Mesenchymal stem cell (in vitro differentiated cells and primary cell): ENCODE measurements around the gene LEF1.

Source experiments
- DNase-seq: peaks from one replicate; pipeline ENCODE4 v3.0.0-alpha.2; 2013
- H2AFZ ChIP-seq: one replicate; pipeline ENCODE4 v1.6.1; 2013; ENCODE audit warnings: low read depth, mild to moderate bottlenecking, control low read depth, inconsistent platforms, low read length, moderate library complexity
- H2AK5ac ChIP-seq: 2 replicates; pipeline ENCODE4 v1.6.1; 2013; ENCODE audit warnings: low read length, moderate library complexity, mild to moderate bottlenecking, inconsistent platforms; ENCODE audit not compliant: severe bottlenecking
- H2BK120ac ChIP-seq: one replicate; pipeline ENCODE4 v1.6.1; 2013; ENCODE audit warnings: low read depth, mild to moderate bottlenecking, inconsistent platforms, low read length, moderate library complexity
- H2BK12ac ChIP-seq, 2 experiments: one replicate each; pipeline ENCODE4 v1.6.1; 2013; ENCODE audit warnings: inconsistent platforms in 2 of 2, low read length in 2 of 2, mild to moderate bottlenecking in 2 of 2, moderate library complexity in 2 of 2, control low read depth in 1 of 2
- H2BK15ac ChIP-seq: one replicate; pipeline ENCODE4 v1.6.1; 2013; ENCODE audit warnings: mild to moderate bottlenecking, low read depth, inconsistent platforms; ENCODE audit not compliant: poor library complexity, severe bottlenecking
- H2BK5ac ChIP-seq: 2 replicates; pipeline ENCODE4 v1.6.1; 2013; ENCODE audit warnings: low read depth, mild to moderate bottlenecking, low read length, control low read depth, inconsistent platforms; ENCODE audit not compliant: poor library complexity, severe bottlenecking
- H3K14ac ChIP-seq, 2 experiments: one replicate each; pipeline ENCODE4 v1.6.1; 2013; ENCODE audit warnings: inconsistent platforms in 2 of 2, low read length in 2 of 2, control low read depth in 1 of 2, mild to moderate bottlenecking in 1 of 2, moderate library complexity in 1 of 2
- H3K18ac ChIP-seq, 2 experiments: one replicate each; pipeline ENCODE4 v1.6.1; 2013; ENCODE audit warnings: inconsistent platforms in 2 of 2, low read length in 2 of 2, control low read depth in 1 of 2, low read depth in 1 of 2, mild to moderate bottlenecking in 1 of 2
- H3K23ac ChIP-seq, 2 experiments: one replicate each; pipeline ENCODE4 v1.6.1; 2013; ENCODE audit warnings: inconsistent platforms in 2 of 2, low read length in 2 of 2, mild to moderate bottlenecking in 2 of 2, moderate library complexity in 2 of 2, control low read depth in 1 of 2
- H3K27ac ChIP-seq: 2 replicates; pipeline ENCODE4 v1.5.1; 2013; ENCODE audit warnings: mild to moderate bottlenecking, moderate library complexity, low read length, control low read depth, inconsistent platforms; ENCODE audit not compliant: poor library complexity, severe bottlenecking
- H3K27me3 ChIP-seq, 2 experiments: 2 replicates each; pipeline versions ENCODE4 v1.6.1 to v1.7.0; 2013; ENCODE audit warnings: low read length in 2 of 2, mild to moderate bottlenecking in 2 of 2, moderate library complexity in 2 of 2, control low read depth in 1 of 2, inconsistent platforms in 1 of 2; ENCODE audit not compliant: control insufficient read depth in 1 of 2, insufficient read depth in 1 of 2
- H3K36me3 ChIP-seq, 2 experiments: 2 replicates each; pipeline versions ENCODE4 v1.6.1 to v1.7.0; 2013; ENCODE audit warnings: low read length in 2 of 2, control low read depth in 1 of 2, inconsistent platforms in 1 of 2, low read depth in 1 of 2, mild to moderate bottlenecking in 1 of 2; ENCODE audit not compliant: insufficient read depth in 2 of 2, control insufficient read depth in 1 of 2
- H3K4ac ChIP-seq, 2 experiments: one replicate each; pipeline ENCODE4 v1.6.1; 2013; ENCODE audit warnings: inconsistent platforms in 2 of 2, low read length in 2 of 2, mild to moderate bottlenecking in 2 of 2, moderate library complexity in 2 of 2, control low read depth in 1 of 2, low read depth in 1 of 2
- H3K4me1 ChIP-seq: 2 replicates; pipeline ENCODE4 v1.6.1; 2013; ENCODE audit warnings: low read depth, low read length, control low read depth; ENCODE audit not compliant: control insufficient read depth, insufficient read depth
- H3K4me2 ChIP-seq: 2 replicates; pipeline ENCODE4 v1.6.1; 2013; ENCODE audit warnings: low read length, mild to moderate bottlenecking, inconsistent platforms; ENCODE audit not compliant: poor library complexity, severe bottlenecking
- H3K4me3 ChIP-seq, 2 experiments: 2 replicates each; pipeline versions ENCODE4 v1.5.1 to v1.7.0; 2013; ENCODE audit warnings: low read length in 2 of 2, mild to moderate bottlenecking in 2 of 2, control low read depth in 1 of 2, low read depth in 1 of 2; ENCODE audit not compliant: insufficient read depth in 1 of 2
- H3K79me1 ChIP-seq: replicated peaks from 2 replicates; pipeline ENCODE4 v1.6.1; 2013; ENCODE audit warnings: mild to moderate bottlenecking, control low read depth, low read length, inconsistent platforms; ENCODE audit not compliant: poor library complexity, severe bottlenecking
- H3K9ac ChIP-seq: 2 replicates; pipeline ENCODE4 v1.7.0; 2013; ENCODE audit warnings: mild to moderate bottlenecking, low read length, moderate library complexity
- H3K9me3 ChIP-seq: 2 replicates; pipeline ENCODE4 v1.7.0; 2013; ENCODE audit warnings: mild to moderate bottlenecking, low read length; ENCODE audit not compliant: control insufficient read depth
- H4K8ac ChIP-seq: one replicate; pipeline ENCODE4 v1.6.1; 2013; ENCODE audit warnings: inconsistent platforms, mild to moderate bottlenecking, low read length, moderate library complexity
- H4K91ac ChIP-seq: one replicate; pipeline ENCODE4 v1.6.1; 2013; ENCODE audit warnings: mild to moderate bottlenecking, low read length, inconsistent platforms
- WGBS: methylation state at CpG from one replicate; pipeline ENCODE4 v1.1.7; 2013; ENCODE audit warnings: mixed read lengths; 5-methylcytosine and 5-hydroxymethylcytosine counted together

The LEF1 gene

GRCh38 chr4:108115168-108115526 lies 53.6 kb downstream of the LEF1 start:
- H2AK5ac ChIP-seq, result no peak overlapping the region
- H2BK15ac ChIP-seq, result no peak overlapping the region
- H3K4ac ChIP-seq, result no peak overlapping the region
- H3K4me1 ChIP-seq, result peaks cover 9% of the 10 kb centered on the region
- no peak for DNase-seq
- no peak overlapping the region for H3K9ac ChIP-seq
- H3K9me3 ChIP-seq, result no peaks in the 10 kb centered on the region
- H2AFZ ChIP-seq, result no peak overlapping the region
- H2BK120ac ChIP-seq, result no peak overlapping the region
- no peak overlapping the region for H3K4me2 ChIP-seq
- peaks cover 0 to 11% of the 10 kb centered on the region in 2 experiments for H3K27me3 ChIP-seq
- no peak overlapping the region for H3K27ac ChIP-seq
- 97% methylated on average over 2 of the region's 2 CpGs for WGBS
- no peak overlapping the region for H4K8ac ChIP-seq
- no peak overlapping the region for H3K4me3 ChIP-seq
- H3K79me1 ChIP-seq, result no peaks in the 10 kb centered on the region
- no peak overlapping the region for H4K91ac ChIP-seq
- H3K18ac ChIP-seq, result no peak overlapping the region
- H3K36me3 ChIP-seq, result no peaks in the 10 kb centered on the region
- no peak overlapping the region for H3K14ac ChIP-seq
- H2BK5ac ChIP-seq, result no peak overlapping the region
- no peak overlapping the region for H2BK12ac ChIP-seq
- no peak overlapping the region for H3K23ac ChIP-seq

GRCh38 chr4:108114503-108114902 lies 54.2 kb downstream of the LEF1 start:
- no peaks in the 10 kb centered on the region for H3K36me3 ChIP-seq
- H4K91ac ChIP-seq, result no peak overlapping the region
- H2BK5ac ChIP-seq, result no peak overlapping the region
- no peak overlapping the region for H3K27ac ChIP-seq
- 54% methylated on average over 6 of the region's 6 CpGs for WGBS
- H2AK5ac ChIP-seq, result no peak overlapping the region
- no peaks in the 10 kb centered on the region for H3K79me1 ChIP-seq
- H2BK120ac ChIP-seq, result no peak overlapping the region
- H3K4me1 ChIP-seq, result peaks cover 9% of the 10 kb centered on the region
- DNase-seq, result no peak
- no peak overlapping the region for H3K4me3 ChIP-seq
- H2BK12ac ChIP-seq, result no peak overlapping the region
- H3K18ac ChIP-seq, result no peak overlapping the region
- no peak overlapping the region for H2BK15ac ChIP-seq
- no peaks in the 10 kb centered on the region for H3K9me3 ChIP-seq
- H3K4me2 ChIP-seq, result no peak overlapping the region
- no peak overlapping the region for H3K9ac ChIP-seq
- no peak overlapping the region for H3K14ac ChIP-seq
- peaks cover 0 to 14% of the 10 kb centered on the region in 2 experiments for H3K27me3 ChIP-seq
- H3K23ac ChIP-seq, result no peak overlapping the region
- no peak overlapping the region for H3K4ac ChIP-seq
- no peak overlapping the region for H2AFZ ChIP-seq
- H4K8ac ChIP-seq, result no peak overlapping the region

- H2BK12ac ChIP-seq, result no peak overlapping the region
- peak overlapping the region in 1 of 2 experiments; percentile 27 for H3K23ac ChIP-seq
- no peak overlapping the region for H2BK120ac ChIP-seq
- no peak for DNase-seq
- no peak overlapping the region for H2AFZ ChIP-seq
- 74% methylated on average over 3 of the region's 5 CpGs for WGBS
- H2BK5ac ChIP-seq, result no peak overlapping the region
- H3K4me3 ChIP-seq, result no peak overlapping the region
- H3K4ac ChIP-seq, result no peak overlapping the region
- H4K8ac ChIP-seq, result no peak overlapping the region
- no peaks in the 10 kb centered on the region for H3K36me3 ChIP-seq
- no peak overlapping the region for H2AK5ac ChIP-seq
- no peaks in the 10 kb centered on the region for H3K79me1 ChIP-seq
- H3K14ac ChIP-seq, result no peak overlapping the region
- no peak overlapping the region for H3K18ac ChIP-seq
- H3K4me1 ChIP-seq, result peaks cover 9% of the 10 kb centered on the region
- H4K91ac ChIP-seq, result no peak overlapping the region
- no peak overlapping the region for H3K4me2 ChIP-seq
- H3K27ac ChIP-seq, result no peak overlapping the region
- H2BK15ac ChIP-seq, result no peak overlapping the region
- peaks cover 0 to 16% of the 10 kb centered on the region in 2 experiments for H3K27me3 ChIP-seq
- no peaks in the 10 kb centered on the region for H3K9me3 ChIP-seq
- no peak overlapping the region for H3K9ac ChIP-seq
Observed at GRCh38 chr4:108113229-108113628, 55.5 kb downstream of the LEF1 start.

- Histone ChIP-seq H3K9me3 (no peaks in the 10 kb centered on the region), H3K4me1 (peaks cover 6% of the 10 kb centered on the region), H3K9ac (no peak overlapping the region), H3K14ac (no peak overlapping the region), H4K8ac (no peak overlapping the region), H3K27me3 (peaks cover 0 to 24% of the 10 kb centered on the region in 2 experiments), H3K18ac (no peak overlapping the region), H3K4me2 (no peak overlapping the region), H2AFZ (no peak overlapping the region), H3K23ac (no peak overlapping the region), H3K4me3 (no peak overlapping the region), H2BK5ac (no peak overlapping the region), H3K4ac (no peak overlapping the region), H2BK12ac (no peak overlapping the region), H2BK120ac (no peak overlapping the region), H3K79me1 (no peaks in the 10 kb centered on the region), H2BK15ac (no peak overlapping the region), H2AK5ac (no peak overlapping the region), H3K27ac (no peak overlapping the region), H4K91ac (no peak overlapping the region), H3K36me3 (no peaks in the 10 kb centered on the region)
- no peak for DNase-seq
- WGBS, result 100% methylated on average over 4 of the region's 4 CpGs
Observed at GRCh38 chr4:108111781-108112180, 57.0 kb downstream of the LEF1 start.
